ENCODE results near the gene BLID. TPM values are rescaled to one million over a fixed set of nuclear protein-coding genes. Genes with fewer than 3 reads are reported as not detected.

Gene BLID
- polyA plus RNA-seq, 1 donor (not counting 4 experiments of a cell fraction or from before 2014, with no cell fraction given): 0.18 TPM

GRCh38 chr11:122103321-122103720 is 12.7 kb downstream of the BLID start:
- peak; percentile 80 for FAIRE-seq

GRCh38 chr11:122102426-122102825 is 13.6 kb downstream of the BLID start:
- no peaks in the 10 kb centered on the region for H4K20me1 ChIP-seq (ENCODE audit: control insufficient read depth, extremely low read depth, insufficient read depth, low read length)
- H3K9me1 ChIP-seq (ENCODE audit: control insufficient read depth, extremely low read depth, insufficient read depth, low read length): no peaks in the 10 kb centered on the region
- H2AFZ ChIP-seq (ENCODE audit: control insufficient read depth, low read length): no peak overlapping the region
- no peak overlapping the region for H3K9ac ChIP-seq (ENCODE audit: control insufficient read depth, extremely low read depth, insufficient read depth, low read length)
- H3K4me2 ChIP-seq (ENCODE audit: control insufficient read depth, extremely low read depth, insufficient read depth, low read depth, low read length): peak overlapping the region; percentile 77
- FAIRE-seq (no peak), DNase-seq (ENCODE audit: low read depth, low spot score) (no peak)
- H3K4me3 ChIP-seq (ENCODE audit: control insufficient read depth in 2 of 3, extremely low read depth in 1 of 3, insufficient read depth in 2 of 3, low read depth in 1 of 3, low read length in 3 of 3): no peak overlapping the region
- peaks cover 1 to 8% of the 10 kb centered on the region in 2 experiments for H3K36me3 ChIP-seq (ENCODE audit: control insufficient read depth in 2 of 2, extremely low read depth in 1 of 2, insufficient read depth in 2 of 2, low read length in 2 of 2)
- H3K27me3 ChIP-seq (ENCODE audit: control insufficient read depth, extremely low read depth, insufficient read depth, low read length): no peaks in the 10 kb centered on the region
- H3K4me1 ChIP-seq (ENCODE audit: control insufficient read depth, extremely low read depth, insufficient read depth, low read length): peaks cover 68% of the 10 kb centered on the region
- dilution Hi-C loops (cut with MboI; ENCODE audit: extremely low pct_ligation_motif_present, low sequenced_read_pairs): no loop called here
- no peaks in the 10 kb centered on the region for H3K9me3 ChIP-seq (ENCODE audit: control insufficient read depth, low read depth, low read length)
- peaks cover 28% of the 10 kb centered on the region for H3K79me2 ChIP-seq (ENCODE audit: control insufficient read depth, insufficient read depth, low read length)
- TF ChIP-seq EZH2 (IDR thresholded peaks at IDR 0.05; ENCODE audit: low read length) (no peak), CTCF (optimal IDR thresholded peaks at IDR 0.05 in 1 of 3, IDR thresholded peaks at IDR 0.05 in 1 of 3, conservative IDR thresholded peaks at IDR 0.05 in 1 of 3; ENCODE audit: extremely low read depth in 1 of 3, insufficient read depth in 2 of 3, low read length in 3 of 3) (no peak)
- peak overlapping the region; percentile 37 for H3K27ac ChIP-seq (ENCODE audit: control insufficient read depth, insufficient read depth, low read length)

More at GRCh38 chr11:122103321-122103720, 12.7 kb downstream of the BLID start:
- DNase-seq (ENCODE audit: low read depth, low spot score): no peak
- dilution Hi-C loops (cut with MboI; ENCODE audit: extremely low pct_ligation_motif_present, low sequenced_read_pairs): no loop called here
- peaks cover 1 to 8% of the 10 kb centered on the region in 2 experiments for H3K36me3 ChIP-seq (ENCODE audit: control insufficient read depth in 2 of 2, extremely low read depth in 1 of 2, insufficient read depth in 2 of 2, low read length in 2 of 2)
- peaks cover 61% of the 10 kb centered on the region for H3K4me1 ChIP-seq (ENCODE audit: control insufficient read depth, extremely low read depth, insufficient read depth, low read length)
- no peak overlapping the region for H3K4me2 ChIP-seq (ENCODE audit: control insufficient read depth, extremely low read depth, insufficient read depth, low read depth, low read length)
- H2AFZ ChIP-seq (ENCODE audit: control insufficient read depth, low read length): no peak overlapping the region
- no peak for TF ChIP-seq EZH2 (IDR thresholded peaks at IDR 0.05; ENCODE audit: low read length)
- TF ChIP-seq CTCF (optimal IDR thresholded peaks at IDR 0.05 in 1 of 3, IDR thresholded peaks at IDR 0.05 in 1 of 3, conservative IDR thresholded peaks at IDR 0.05 in 1 of 3; ENCODE audit: extremely low read depth in 1 of 3, insufficient read depth in 2 of 3, low read length in 3 of 3): no peak
- H3K27me3 ChIP-seq (ENCODE audit: control insufficient read depth, extremely low read depth, insufficient read depth, low read length): no peaks in the 10 kb centered on the region
- H3K79me2 ChIP-seq (ENCODE audit: control insufficient read depth, insufficient read depth, low read length): peaks cover 26% of the 10 kb centered on the region
- no peaks in the 10 kb centered on the region for H3K9me3 ChIP-seq (ENCODE audit: control insufficient read depth, low read depth, low read length)
- no peaks in the 10 kb centered on the region for H4K20me1 ChIP-seq (ENCODE audit: control insufficient read depth, extremely low read depth, insufficient read depth, low read length)
- H3K27ac ChIP-seq (ENCODE audit: control insufficient read depth, insufficient read depth, low read length): no peak overlapping the region
- H3K9ac ChIP-seq (ENCODE audit: control insufficient read depth, extremely low read depth, insufficient read depth, low read length): no peak overlapping the region
- no peaks in the 10 kb centered on the region for H3K9me1 ChIP-seq (ENCODE audit: control insufficient read depth, extremely low read depth, insufficient read depth, low read length)
- H3K4me3 ChIP-seq (ENCODE audit: control insufficient read depth in 2 of 3, extremely low read depth in 1 of 3, insufficient read depth in 2 of 3, low read depth in 1 of 3, low read length in 3 of 3): no peak overlapping the region

Data from keratinocyte (primary cell).